Fibroblast of skin of left biceps (primary cell): ENCODE data around the gene UBE2O.
A peak's percentile ranks its signal among the peaks of the same experiment; 100 is the strongest.

Experiments used
- DNase-seq, 2 experiments: peaks; one replicate each; pipeline ENCODE4 v3.0.0-alpha.2; 2013; ENCODE audit warnings: low read depth in 2 of 2

Gene UBE2O

DNA sequence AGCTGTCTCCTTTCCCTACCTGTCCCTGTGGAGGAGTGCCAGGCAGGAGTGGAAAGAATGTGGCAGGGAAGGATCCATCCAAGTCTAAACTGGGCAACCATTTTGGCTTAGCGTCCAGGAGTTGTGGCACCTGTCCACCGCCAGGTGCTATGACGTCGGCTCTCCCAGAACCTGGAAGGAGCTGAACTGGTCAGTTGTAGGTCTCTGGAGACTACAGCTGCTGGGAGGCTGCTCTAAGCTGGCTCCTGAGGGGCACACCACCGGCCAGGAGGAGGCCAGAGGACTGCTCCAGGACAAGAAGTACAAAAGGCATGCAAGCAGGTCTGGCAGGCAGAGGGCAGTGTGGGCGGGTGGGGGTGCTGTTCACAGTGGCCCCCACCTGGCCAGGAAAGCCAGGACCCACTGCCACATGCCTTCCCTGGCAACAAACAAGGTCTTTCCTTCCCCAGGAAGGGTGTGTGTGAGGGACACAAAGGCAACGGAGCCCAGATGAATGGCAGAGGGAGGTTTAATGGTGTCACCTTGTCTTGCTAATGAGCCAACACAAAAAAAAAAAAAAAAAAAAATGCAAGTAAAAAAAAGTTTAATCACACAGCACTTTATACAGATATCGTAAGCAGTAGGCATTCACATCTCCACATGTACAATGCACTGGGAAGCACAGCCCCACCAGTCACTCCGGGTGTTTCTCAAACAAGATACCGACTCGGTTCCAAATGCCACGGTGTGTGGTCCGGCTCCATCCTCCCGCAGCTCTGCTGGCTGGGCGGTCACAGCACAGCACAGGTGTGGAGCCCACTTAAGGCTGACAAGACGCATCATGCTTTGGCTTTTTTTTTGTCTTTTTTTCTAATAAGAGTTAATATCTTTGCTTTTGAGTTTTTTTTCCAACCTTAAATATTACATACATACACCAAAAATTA lies 63.7 kb downstream of the UBE2O start:
- DNase-seq: no peak

DNA sequence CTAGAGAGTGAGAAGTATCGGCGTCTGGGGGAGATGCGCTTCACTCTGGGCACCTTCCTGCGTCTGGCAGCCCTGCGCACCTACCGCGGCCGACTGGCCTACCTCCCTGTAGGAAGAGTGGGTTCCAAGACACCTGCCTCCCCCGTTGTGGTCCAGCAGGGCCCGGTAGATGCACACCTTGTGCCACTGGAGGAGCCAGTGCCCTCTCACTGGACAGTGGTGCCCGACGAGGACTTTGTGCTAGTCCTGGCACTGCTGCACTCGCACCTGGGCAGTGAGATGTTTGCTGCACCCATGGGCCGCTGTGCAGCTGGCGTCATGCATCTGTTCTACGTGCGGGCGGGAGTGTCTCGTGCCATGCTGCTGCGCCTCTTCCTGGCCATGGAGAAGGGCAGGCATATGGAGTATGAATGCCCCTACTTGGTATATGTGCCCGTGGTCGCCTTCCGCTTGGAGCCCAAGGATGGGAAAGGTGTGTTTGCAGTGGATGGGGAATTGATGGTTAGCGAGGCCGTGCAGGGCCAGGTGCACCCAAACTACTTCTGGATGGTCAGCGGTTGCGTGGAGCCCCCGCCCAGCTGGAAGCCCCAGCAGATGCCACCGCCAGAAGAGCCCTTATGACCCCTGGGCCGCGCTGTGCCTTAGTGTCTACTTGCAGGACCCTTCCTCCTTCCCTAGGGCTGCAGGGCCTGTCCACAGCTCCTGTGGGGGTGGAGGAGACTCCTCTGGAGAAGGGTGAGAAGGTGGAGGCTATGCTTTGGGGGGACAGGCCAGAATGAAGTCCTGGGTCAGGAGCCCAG lies 65.8 kb downstream of the UBE2O start:
- no peak for DNase-seq

DNA sequence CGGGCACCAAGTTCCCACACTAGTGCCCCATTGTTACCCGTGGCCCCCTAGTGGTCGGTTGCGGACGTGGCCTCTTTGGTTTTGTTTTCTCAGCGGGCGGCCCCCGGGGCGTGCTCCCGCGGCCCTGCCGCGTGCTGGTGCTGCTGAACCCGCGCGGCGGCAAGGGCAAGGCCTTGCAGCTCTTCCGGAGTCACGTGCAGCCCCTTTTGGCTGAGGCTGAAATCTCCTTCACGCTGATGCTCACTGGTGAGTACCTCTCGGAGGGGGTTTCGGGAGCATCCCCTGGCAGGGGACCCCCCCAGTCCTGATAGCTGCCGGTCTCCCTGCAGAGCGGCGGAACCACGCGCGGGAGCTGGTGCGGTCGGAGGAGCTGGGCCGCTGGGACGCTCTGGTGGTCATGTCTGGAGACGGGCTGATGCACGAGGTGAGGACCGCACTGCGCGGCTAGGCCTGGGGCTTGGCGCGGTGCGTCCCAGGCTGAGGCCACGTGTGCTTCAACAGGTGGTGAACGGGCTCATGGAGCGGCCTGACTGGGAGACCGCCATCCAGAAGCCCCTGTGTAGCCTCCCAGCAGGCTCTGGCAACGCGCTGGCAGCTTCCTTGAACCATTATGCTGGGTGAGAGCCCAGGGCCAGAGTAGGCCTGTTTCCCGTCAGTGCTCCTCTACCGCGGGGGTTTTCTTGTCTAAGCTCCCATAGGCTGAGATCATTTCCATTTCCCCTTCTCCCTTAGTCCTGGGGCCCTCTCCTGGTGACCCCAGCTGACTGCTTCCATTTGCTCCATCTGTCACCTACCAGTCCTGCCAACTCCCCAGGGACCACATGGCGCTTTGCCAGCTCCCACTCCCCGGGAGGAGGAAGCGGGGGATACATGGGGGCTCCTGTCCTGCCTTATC lies 66.8 kb downstream of the UBE2O start:
- no peak for DNase-seq

DNA sequence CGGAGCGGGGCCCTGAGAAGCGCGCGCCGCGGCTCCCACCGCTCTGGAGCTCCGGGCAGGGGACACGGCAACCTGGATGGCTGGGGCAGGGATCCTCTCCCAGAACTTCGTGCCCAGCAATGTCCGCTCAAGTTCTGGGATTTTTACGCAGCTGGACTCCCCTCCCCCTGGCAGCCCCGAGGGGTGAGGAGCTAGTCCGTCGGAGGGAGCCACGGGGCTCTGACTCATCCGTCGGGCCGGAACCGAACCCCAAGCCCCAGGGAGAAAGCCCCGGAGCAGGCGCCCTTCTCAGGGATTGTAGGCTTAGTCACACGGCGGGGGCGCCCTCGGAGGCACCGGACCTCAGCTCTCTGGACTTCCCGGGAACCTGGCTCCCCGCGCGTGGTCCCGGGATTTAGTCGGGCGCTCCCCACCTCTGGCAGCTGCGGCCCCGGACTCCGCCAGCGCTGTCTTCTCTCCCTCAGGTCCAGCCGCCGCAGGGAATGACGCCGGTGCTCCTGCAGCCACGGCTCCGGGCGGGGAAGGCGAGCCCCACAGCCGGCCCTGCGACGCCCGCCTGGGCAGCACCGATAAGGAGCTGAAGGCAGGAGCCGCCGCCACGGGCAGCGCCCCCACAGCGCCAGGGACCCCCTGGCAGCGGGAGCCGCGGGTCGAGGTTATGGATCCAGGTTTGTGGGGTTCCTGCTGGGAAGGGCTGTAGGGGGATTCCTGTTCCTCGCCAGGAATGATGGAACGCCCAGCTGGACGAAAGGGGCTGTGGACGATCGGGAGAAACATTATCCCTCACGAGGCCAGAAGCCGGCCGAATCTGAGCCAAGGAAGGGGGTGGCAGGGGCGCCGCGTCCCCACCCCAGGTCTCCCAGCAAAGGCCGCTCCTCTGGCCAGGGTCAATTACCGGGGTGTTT lies 67.7 kb downstream of the UBE2O start:
- DNase-seq: no peak

DNA sequence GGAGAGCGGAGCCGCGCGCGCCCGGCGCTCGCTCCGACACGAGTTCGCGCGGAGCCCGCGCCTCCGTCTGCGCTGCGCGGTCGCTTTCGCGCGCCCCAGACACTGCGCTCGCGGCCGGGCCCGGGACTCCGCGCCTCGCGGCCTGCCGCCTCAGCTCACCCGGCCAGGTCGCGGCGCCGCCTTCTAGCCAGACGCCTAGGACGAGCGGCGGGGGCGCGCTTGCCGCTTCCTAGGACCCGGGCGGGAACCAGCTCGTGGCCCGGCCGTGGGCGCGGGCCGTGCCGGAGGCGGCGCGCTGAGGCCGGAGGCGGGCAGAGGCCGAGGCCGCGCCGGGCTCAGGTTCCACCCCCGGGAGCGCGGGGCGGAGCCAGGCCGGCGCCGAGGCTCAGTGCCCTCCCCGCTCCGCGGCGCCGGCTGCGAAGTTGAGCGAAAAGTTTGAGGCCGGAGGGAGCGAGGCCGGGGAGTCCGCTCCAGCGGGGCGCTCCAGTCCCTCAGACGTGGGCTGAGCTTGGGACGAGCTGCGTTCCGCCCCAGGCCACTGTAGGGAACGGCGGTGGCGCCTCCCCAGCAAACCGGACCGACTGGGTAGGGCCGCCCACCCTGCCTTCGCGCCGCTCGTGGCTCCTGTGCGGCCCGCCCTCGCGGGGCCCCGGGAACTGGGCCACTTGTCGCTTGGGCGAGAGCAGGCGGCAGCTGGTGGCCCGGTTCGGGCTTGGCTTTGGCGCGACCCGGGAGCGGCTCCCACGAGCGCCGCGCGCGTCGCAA lies 68.5 kb downstream of the UBE2O start, which contains the start of gene SPHK1:
Gene SPHK1, plus strand, starts transcription at position 388 of the 765 bp plus-strand sequence. CDS start 1,036 bp downstream, outside the sequence.
- peak; percentile 50 to 59 for DNase-seq

DNA sequence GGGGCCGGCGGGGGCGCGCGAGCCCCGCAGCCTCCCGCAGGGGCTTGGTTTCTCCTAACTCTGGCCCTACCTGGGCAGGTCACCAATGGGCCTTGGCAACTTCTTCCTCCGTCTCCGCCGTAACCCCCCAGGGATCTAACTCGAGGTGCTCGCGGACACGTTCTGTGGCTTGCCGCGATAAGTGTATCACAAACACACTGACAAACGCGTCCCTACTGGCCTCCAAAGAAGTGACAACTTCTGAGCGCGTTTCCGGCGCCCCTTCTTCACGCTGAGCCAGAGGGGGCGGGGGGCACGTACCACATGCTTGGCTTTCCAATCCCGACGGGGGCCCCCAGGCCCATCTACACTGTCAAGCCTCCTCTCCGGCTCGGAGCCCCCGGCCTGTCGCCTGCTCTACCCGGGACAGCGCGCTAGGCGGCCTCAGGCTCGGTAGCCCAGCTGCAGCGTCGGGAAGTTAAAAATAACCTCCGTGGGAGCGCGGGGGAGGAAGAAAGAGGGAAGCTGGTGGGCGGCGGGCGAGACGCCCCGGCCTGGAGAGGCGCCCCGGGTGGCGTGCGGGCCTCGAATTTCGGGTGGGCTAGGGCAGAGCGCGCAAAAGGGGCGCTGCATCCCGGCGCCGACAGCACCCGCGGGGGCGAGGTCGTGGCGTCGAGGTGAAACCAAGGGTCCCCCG lies 69.3 kb downstream of the UBE2O start:
- no peak for DNase-seq

DNA sequence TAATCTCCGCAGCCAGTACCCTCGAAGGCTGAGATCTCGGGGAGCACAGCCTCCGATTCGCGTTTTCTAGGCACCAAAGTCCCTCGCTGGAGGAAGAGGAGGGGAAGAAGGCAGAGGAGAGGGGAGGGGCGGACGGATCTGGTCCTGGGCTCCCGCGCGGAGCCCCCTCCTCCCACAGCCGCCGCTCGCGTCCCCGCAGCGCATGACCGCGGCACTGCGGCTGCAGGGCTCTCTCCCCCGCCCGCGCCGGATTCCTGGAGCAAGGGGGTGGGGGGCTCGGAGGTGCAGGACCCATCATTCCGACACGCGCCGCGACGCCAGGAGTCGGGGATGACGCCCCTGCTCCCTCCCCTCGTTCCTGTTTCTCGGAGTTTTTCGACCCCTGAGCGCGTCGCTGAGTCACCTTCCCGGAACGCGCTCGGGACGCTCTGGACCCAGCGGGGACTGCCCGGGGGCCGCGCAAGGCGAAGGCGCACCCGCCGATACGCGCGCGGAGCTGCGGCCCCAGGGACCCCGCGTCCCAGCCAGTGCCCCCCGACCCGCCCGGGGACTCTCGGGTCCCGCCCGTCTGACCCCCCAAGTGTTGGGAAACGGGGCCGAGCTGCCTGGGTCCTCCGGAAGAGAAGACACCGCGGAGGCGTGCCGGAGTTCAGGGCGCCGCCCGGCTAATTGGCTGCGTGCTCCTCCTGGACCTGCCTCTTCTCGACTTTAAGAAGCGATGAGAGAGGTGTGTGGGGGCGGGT lies 70.0 kb downstream of the UBE2O start:
- peak; percentile 51 to 62 for DNase-seq

DNA sequence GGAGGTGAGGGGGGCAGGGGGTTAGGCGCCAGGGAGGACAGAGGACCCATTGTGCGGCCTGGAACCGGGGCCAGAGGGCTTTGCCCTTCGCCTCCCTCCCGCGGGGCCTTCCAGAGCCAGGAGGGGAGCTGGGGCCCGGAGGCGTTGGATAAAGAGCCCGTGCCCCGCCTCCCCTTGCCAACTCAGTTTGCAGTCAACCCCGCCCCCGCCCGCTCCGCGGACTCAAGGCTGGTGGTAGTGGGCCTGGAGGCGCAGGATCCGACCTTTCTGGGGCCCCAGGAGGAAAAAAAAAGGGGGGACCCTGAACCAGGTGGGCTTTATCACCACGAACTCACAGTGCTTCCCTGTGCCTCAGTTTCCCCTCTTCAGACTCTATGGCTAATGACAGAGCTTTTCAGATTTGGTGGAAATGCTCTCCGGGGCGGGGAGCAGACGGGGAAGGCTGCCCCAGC lies 70.6 kb downstream of the UBE2O start:
- no peak for DNase-seq

DNA sequence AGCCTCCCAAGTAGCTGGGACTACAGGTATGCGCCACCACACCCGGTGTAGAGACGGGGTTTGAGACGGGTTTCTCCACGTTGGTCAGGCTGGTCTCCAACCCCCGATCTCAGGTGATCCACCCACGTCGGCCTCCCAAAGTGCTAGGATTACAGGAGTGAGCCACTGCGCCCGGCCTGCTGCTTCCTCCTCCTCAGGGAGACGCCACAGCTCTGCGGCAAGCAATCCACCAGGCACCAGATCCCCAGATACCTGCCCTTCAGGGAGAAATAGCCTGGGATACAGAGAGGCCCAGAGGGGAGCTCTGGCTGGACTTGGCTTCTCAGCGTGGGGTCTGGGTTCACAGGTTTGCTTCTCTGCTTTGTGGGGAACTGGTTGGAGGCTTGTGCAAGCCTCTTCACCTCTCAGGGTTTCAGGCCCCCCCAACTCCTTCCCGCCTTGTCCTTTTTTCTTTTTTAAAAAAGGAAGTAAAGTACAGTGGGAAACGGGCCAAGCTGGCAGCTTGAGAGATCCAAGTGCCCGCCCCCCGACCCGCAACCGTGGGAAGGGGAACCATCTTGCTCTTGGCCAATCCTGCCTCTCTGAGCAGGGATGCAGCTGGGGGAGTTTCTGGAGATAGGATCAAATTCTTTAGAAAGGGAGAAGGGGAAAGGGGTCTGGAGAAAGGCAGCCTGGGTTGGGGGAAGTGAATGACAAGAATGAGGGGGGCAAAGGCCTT lies 71.2 kb downstream of the UBE2O start:
- no peak for DNase-seq

DNA sequence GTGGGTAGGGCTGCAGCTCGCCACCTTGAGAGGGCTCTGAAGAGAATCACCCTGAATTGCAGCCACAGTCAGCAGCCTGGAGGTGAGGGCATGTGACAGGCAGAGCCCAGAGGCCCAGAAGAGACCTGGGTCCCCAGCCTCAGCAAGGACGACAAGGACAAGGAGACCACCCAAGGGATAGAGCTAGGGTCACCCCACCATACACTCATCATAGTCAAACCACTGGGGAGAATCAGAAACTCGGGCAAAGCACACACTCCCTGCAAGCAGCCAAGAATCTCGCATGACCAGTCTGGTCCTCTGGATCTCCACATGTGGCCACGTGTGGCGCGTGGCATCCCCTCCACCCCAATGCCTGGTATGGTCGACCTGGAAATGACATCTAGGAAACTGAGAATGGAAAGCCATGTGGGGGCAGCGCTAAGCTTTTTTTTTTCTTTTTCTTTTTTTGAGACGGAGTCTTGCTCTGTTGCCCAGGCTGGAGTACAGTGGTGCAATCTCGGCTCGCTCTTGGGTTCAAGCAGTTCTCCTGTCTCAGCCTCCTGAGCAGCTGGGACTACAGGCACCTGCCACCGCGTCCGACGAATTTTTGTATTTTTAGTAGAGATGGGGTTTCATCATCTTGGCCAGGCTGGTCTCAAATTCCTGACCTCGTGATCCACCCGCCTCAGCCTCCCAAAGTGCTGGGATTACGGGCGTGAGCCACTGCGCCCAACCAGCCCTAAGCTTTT lies 73.1 kb downstream of the UBE2O start:
- no peak for DNase-seq

DNA sequence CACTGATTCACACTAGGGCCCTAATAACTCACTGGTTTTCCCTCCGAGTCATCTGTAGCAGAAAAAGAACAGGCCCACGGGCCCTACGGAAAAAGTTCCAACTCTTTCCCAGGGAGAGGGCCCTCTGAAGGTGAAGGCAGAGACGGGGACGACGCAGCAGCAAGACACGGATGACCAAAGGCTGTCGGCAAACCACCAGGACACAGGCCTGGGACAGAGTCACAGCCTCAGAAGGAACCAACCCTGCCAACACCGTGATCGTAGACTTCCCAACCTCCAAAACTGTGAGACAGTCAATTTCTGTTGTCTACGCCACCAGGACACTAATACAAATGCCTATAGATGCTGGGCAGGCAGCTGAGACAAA lies 73.7 kb downstream of the UBE2O start:
- DNase-seq: no peak

DNA sequence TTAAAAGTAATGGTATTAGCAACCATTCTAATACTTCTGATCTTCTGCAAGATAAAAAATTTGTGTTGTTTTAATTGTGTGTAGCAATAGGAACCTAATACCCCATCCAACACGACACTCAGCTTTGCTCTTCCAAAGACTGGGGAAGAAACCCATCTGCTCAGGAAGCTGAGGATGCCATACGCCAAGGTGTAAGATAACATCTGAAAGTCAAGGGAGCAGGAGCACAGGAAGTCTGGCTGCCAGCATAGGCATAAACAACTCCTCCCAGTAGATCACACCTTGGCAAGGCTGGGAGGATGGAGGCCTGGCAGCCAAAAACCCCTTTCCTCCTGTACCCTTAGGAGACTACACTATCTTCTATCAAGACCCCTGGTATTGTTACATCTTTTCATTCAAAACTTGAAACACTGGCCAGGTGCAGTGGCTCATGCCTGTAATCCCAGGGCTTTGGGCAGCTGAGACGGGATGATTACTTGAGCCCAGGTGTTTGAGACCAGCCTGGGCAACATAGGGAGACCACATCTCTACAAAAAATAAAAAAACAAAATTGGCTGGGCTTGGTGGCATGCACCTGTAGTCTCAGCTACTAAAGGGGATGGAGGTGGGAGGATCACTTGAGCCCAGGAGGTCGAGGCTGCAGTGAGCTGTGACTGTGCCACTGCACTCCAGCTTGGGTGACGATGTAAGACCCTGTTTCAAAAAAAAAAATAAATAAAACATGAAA lies 74.2 kb downstream of the UBE2O start:
- no peak for DNase-seq

DNA sequence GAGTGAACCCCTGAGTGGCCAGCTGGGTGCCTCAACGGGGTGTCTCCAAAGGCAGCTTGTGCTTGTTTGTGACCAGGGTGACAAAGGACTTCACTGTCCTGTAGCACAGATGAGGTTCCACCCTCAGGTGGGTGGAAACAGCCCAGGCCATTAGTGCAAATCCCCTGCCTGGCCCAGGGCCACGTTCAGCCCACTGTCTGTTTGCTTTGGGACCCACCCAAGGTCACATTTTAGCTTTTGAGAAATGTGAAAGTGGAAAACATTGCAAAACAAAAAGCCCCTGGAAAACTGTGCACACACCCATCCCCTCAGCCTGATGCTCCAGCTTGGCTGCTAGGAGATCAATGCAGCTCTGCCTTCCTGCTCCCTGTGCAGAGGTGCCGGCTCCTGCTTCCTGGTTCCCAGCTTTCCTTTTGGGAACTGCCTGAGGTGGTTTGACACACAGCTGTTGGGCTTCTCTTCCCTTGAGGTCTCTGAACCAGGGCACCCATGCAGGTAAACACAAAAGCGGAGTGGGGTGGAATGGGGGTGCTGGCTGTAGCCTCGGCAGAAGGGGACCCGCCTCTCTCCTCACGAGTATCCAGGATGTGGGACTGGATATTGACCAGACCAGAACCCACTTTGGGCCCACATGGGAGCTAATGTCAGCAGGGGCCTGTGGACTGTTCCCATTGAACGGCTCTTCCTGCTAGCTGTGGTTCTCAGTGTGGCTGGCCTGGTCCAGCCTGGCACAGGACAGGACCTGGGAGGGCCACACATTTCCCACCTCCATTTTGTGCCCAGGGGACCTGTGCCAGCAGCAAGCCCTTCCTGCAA lies 76.4 kb downstream of the UBE2O start:
- no peak for DNase-seq

DNA sequence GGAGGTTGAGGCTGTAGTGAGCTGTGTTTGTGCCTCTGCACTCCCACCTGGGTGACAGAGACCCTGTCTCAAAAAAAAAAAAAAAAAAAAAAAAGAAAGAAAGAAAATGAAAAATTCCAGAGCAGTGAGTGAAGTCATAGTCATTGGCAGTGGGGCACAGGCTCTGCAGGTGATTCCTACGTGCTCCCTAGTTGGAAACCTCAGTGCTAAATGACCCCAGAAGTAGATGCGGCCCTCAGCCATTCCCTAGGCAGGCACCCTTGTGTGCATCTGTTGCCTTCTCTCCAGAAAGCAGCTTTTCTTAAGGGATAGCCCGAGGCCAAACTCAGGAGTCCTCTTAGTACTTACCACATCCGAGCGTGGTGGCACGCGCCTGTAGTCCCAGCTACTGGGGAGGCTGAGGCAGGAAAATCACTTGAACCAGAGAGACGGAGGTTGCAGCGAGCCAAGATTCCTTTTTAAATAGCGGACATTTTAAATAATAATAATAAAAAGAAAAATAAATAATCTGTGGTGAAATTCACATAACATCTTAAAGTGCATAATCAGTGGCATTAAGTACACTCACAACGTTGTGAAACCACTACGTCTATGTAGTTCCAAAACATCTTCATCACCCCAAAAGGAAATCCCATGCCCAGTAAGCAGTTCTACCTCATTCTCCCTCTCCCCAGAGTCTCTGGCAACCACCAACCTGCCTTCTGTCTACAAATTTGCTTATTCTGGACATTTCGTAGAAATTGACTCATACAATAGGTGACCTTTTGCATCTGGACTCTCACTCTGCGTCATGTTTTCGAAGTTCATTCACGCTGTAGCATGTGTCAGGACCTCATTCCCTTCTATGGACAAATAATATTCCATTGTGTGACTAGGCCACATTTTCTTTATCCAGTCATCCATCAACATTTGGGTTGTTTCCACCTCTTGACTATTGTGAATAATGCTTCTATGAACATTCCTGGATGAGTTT lies 81.0 kb downstream of the UBE2O start:
- DNase-seq: peak; percentile 70 to 78
